DND-41 (cell line): ENCODE measurements around the gene ZBTB1.

Experiments
- ATAC-seq: fragments of 200-7000 bp; cut with Tn5 transposase; 3 replicates; pipeline ENCODE4 v1.9.1; 2021; ENCODE audit warnings: low read depth; ENCODE audit not compliant: insufficient read depth
- DNase-seq: peaks from one replicate; pipeline ENCODE4 v3.0.0-alpha.2; 2020
- H2AFZ ChIP-seq: 2 replicates; pipeline ENCODE4 v1.6.0; 2012; ENCODE audit warnings: low read depth, low read length
- H3K27ac ChIP-seq: 2 replicates; pipeline ENCODE4 v1.5.1; 2012; ENCODE audit warnings: low read length, inconsistent platforms
- H3K27me3 ChIP-seq: fragments of 200-600 bp; sonication (generic); 2 replicates; pipeline ENCODE4 v1.6.0; 2012; ENCODE audit warnings: low read length, mild to moderate bottlenecking, inconsistent platforms; ENCODE audit not compliant: insufficient read depth, poor library complexity
- H3K36me3 ChIP-seq: 2 replicates; pipeline ENCODE4 v1.5.1; 2012; ENCODE audit warnings: low read length, inconsistent platforms; ENCODE audit not compliant: insufficient read depth
- H3K4me1 ChIP-seq: 2 replicates; pipeline ENCODE4 v1.5.1; 2012; ENCODE audit warnings: mild to moderate bottlenecking, low read length; ENCODE audit not compliant: insufficient read depth
- H3K4me2 ChIP-seq: 2 replicates; pipeline ENCODE4 v1.6.0; 2012; ENCODE audit warnings: mild to moderate bottlenecking, moderate library complexity, low read length, inconsistent platforms; ENCODE audit not compliant: insufficient read depth
- H3K4me3 ChIP-seq, 2 experiments: fragments of 200-600 bp in 1 of 2; shearing (Covaris generic) in 1 of 2; 2 replicates each; pipeline ENCODE4 v1.5.1; 2012 to 2016; ENCODE audit warnings: inconsistent platforms in 2 of 2, low read length in 2 of 2, mild to moderate bottlenecking in 2 of 2, low read depth in 1 of 2, moderate library complexity in 1 of 2
- H3K79me2 ChIP-seq: 2 replicates; pipeline ENCODE4 v1.6.0; 2012; ENCODE audit warnings: low read length, inconsistent platforms; ENCODE audit not compliant: insufficient read depth
- H3K9ac ChIP-seq: 2 replicates; pipeline ENCODE4 v1.6.0; 2012; ENCODE audit warnings: low read depth, mild to moderate bottlenecking, inconsistent platforms, low read length, moderate library complexity
- H3K9me3 ChIP-seq: 2 replicates; pipeline ENCODE4 v1.5.1; 2012; ENCODE audit warnings: low read length, moderate library complexity, mild to moderate bottlenecking, inconsistent platforms; ENCODE audit not compliant: insufficient read depth, severe bottlenecking
- H4K20me1 ChIP-seq: 2 replicates; pipeline ENCODE4 v1.6.0; 2012; ENCODE audit warnings: low read length; ENCODE audit not compliant: insufficient read depth
- CTCF ChIP-seq: IDR thresholded peaks from 2 replicates; pipeline ENCODE4 v1.5.1; 2012; ENCODE audit warnings: borderline replicate concordance, low read length, moderate library complexity, mild to moderate bottlenecking; ENCODE audit not compliant: poor library complexity, severe bottlenecking; ENCODE audit errors: extremely low read depth
- EZH2 ChIP-seq: IDR thresholded peaks from 3 replicates; pipeline ENCODE4 v1.6.1; 2012; ENCODE audit warnings: borderline replicate concordance, low read depth, mild to moderate bottlenecking, moderate library complexity, low read length, inconsistent platforms; ENCODE audit not compliant: severe bottlenecking

Gene ZBTB1

GRCh38 chr14:64501411-64502171 lies 3.0 kb upstream of the ZBTB1 start:
- Histone ChIP-seq H3K9me3 (no peaks in the 10 kb centered on the region), H3K27me3 (no peaks in the 10 kb centered on the region), H3K4me3 (peak overlapping the region; percentile 2 to 65; a peak in 3 of 4 replicates), H3K36me3 (peaks cover 14% of the 10 kb centered on the region), H3K4me2 (peak overlapping the region; percentile 81), H3K4me1 (peaks cover 50% of the 10 kb centered on the region), H3K9ac (peak overlapping the region; percentile 98), H3K79me2 (peaks cover 92% of the 10 kb centered on the region), H3K27ac (peak overlapping the region; percentile 97), H4K20me1 (peaks cover 16% of the 10 kb centered on the region), H2AFZ (no peak overlapping the region)
- no peak for TF ChIP-seq CTCF
- no peak for TF ChIP-seq EZH2
- no peak for ATAC-seq
- peak; percentile 33 for DNase-seq

GRCh38 chr14:64502456-64502855 lies 2.1 kb upstream of the ZBTB1 start:
- Histone ChIP-seq H3K4me2 (peak overlapping the region; percentile 81), H4K20me1 (peaks cover 24% of the 10 kb centered on the region), H3K4me1 (peaks cover 59% of the 10 kb centered on the region), H3K27me3 (no peaks in the 10 kb centered on the region), H3K36me3 (peaks cover 15% of the 10 kb centered on the region), H3K4me3 (peak overlapping the region; percentile 58 to 65; a peak in 3 of 4 replicates), H2AFZ (0 out of 2 replicates have a peak overlapping the region, but pooled peaks have one; percentile 70), H3K9ac (peak overlapping the region; percentile 98), H3K27ac (peak overlapping the region; percentile 97), H3K9me3 (no peaks in the 10 kb centered on the region), H3K79me2 (peaks cover 92% of the 10 kb centered on the region)
- no peak for ATAC-seq
- DNase-seq: no peak
- TF ChIP-seq CTCF (no peak), EZH2 (no peak)

- H2AFZ ChIP-seq: peak overlapping the region; percentile 70
- no peak for TF ChIP-seq CTCF
- TF ChIP-seq EZH2: no peak
- peaks cover 92% of the 10 kb centered on the region for H3K79me2 ChIP-seq
- H3K9me3 ChIP-seq: no peaks in the 10 kb centered on the region
- peaks cover 29% of the 10 kb centered on the region for H4K20me1 ChIP-seq
- peak overlapping the region; percentile 58 to 65 for H3K4me3 ChIP-seq
- peak; percentile 33 for DNase-seq
- peak overlapping the region; percentile 81 for H3K4me2 ChIP-seq
- H3K9ac ChIP-seq: peak overlapping the region; percentile 98
- peak overlapping the region; percentile 97 for H3K27ac ChIP-seq
- peaks cover 11% of the 10 kb centered on the region for H3K36me3 ChIP-seq
- peaks cover 64% of the 10 kb centered on the region for H3K4me1 ChIP-seq
- ATAC-seq: peak; percentile 11; the same call in 2 of the 3 replicates
- H3K27me3 ChIP-seq: no peaks in the 10 kb centered on the region
Measured at GRCh38 chr14:64502887-64503433, 1.6 kb upstream of the ZBTB1 start.
